ENCODE results near the gene SCARB1. TPM values are rescaled to one million over a fixed set of nuclear protein-coding genes. Genes with fewer than 3 reads are reported as not detected.
A peak's percentile ranks its signal among the peaks of the same experiment; 100 is the strongest.

SCARB1 gene
- total and polyA plus RNA-seq, 9 of the 15 experiments (the other 6 are each of a cell fraction or from before 2014, with no cell fraction given), result 0.56 to 157 (median 52.8) TPM

- TF ChIP-seq YBX1 (IDR thresholded peaks at IDR 0.05) (no peak), THRA (IDR thresholded peaks at IDR 0.05) (no peak)
These were observed 20.7 kb downstream of the SCARB1 start (continued) for GRCh38 chr12:124842800-124843510.

GRCh38 chr12:124842073-124842749 is 21.5 kb downstream of the SCARB1 start:
- Histone ChIP-seq H3K9me1 (ENCODE audit: control insufficient read depth, insufficient read depth, low read length) (peaks cover 3% of the 10 kb centered on the region), H3K27me3 (ENCODE audit: control insufficient read depth in 2 of 2, insufficient read depth in 2 of 2, low read length in 2 of 2) (no peaks in the 10 kb centered on the region), H3K4me1 (replicated peaks in 1 of 2; ENCODE audit: control insufficient read depth in 2 of 2, insufficient read depth in 2 of 2, low read length in 2 of 2) (peaks cover 0 to 8% of the 10 kb centered on the region in 2 experiments; a peak in 3 of 5 replicates), H4K20me1 (replicated peaks; ENCODE audit: control insufficient read depth, insufficient read depth, low read length) (0 out of 2 replicates have a peak, but pooled peaks cover 14% of the 10 kb centered on the region), H3K27ac (ENCODE audit: extremely low read depth, low read depth, low read length) (no peak overlapping the region), H3K4me2 (ENCODE audit: insufficient read depth, low read length) (no peak overlapping the region), H3K4me3 (no peak overlapping the region), H3K36me3 (ENCODE audit: control insufficient read depth, insufficient read depth, low read length) (peaks cover 60% of the 10 kb centered on the region; the same call in 2 of the 3 replicates), H3K9ac (ENCODE audit: insufficient read depth in 1 of 2, low read depth in 2 of 2, low read length in 2 of 2) (peak overlapping the region in 1 of 2 experiments; percentile 81; a peak in 2 of 4 replicates), H3K9me3 (replicated peaks; ENCODE audit: control insufficient read depth, insufficient read depth, low read depth, low read length) (no peaks in the 10 kb centered on the region), H3K79me2 (ENCODE audit: control insufficient read depth, insufficient read depth, low read length) (peaks cover 67% of the 10 kb centered on the region), H2AFZ (ENCODE audit: low read depth, low read length) (no peak overlapping the region)
- intact Hi-C loops (cut with micrococcal nuclease) (no loop called here), in situ Hi-C loops (cut with MboI) (no loop called here)
- FAIRE-seq (no peak), DNase-seq (ENCODE audit: extremely low read depth in 1 of 4, low spot score in 3 of 4) (no peak), ATAC-seq (no peak)
- WGBS (ENCODE audit: insufficient coverage, low coverage, missing lambda C conversion rate), result 84% methylated on average over 13 of the region's 14 CpGs
- TF ChIP-seq POLR2G (IDR thresholded peaks at IDR 0.05; ENCODE audit: low read depth, low read length), result 0 out of 2 replicates have a peak, but pooled peaks have one; percentile 13
- no peak for TF ChIP-seq ELF2 (CRISPR knock-in tag; IDR thresholded peaks at IDR 0.05)
- TF ChIP-seq NFXL1 (CRISPR knock-in tag; IDR thresholded peaks at IDR 0.05), result no peak
- no peak for TF ChIP-seq KLF13 (tag; IDR thresholded peaks at IDR 0.05; ENCODE audit: borderline replicate concordance, low read depth)
- POLR2A ChIA-PET, result interaction anchor here (0.7 to 1.7 kb wide), 2 partner anchors 8 to 69 kb away, joined by 4 to 6 read pairs; no protein-coding TSS in a partner anchor
- BruUV-seq (replicated peaks), result no TSS peak
- CTCF ChIA-PET (ENCODE audit: low intra/inter-chr PET ratio), result no interaction called here
